Jurkat, Clone E6-1 (cell line): ENCODE data around the gene KLF16. TPM values are rescaled to one million over a fixed set of nuclear protein-coding genes. Genes with fewer than 3 reads are reported as not detected.
"Not testable (repeated sequence)": the region's sequence is repeated elsewhere in the genome, so short reads cannot be mapped to it uniquely, and the experiment has no call there.

Source experiments
- DNase-seq: peaks from one replicate; pipeline ENCODE4 v3.0.0-alpha.2; 2011; ENCODE audit warnings: low read depth, low spot score
- H3K4me3 ChIP-seq: 2 replicates; pipeline ENCODE4 v1.5.1; 2011; ENCODE audit warnings: mild to moderate bottlenecking, low read length, control low read depth, moderate library complexity
- polyA plus RNA-seq: library from polyadenylated mRNA; unstranded; fragments of >200 nt; gene quantifications from one replicate; pipeline ENCODE4 v1.2.1, GENCODE V29; 2012; ENCODE audit warnings: missing spikeins; ENCODE audit not compliant: insufficient read length, insufficient read depth

KLF16 gene
- polyA plus RNA-seq = 17.6 TPM

- DNase-seq = no peak
- peak within 1 kb of the TSS; percentile 72 for H3K4me3 ChIP-seq
Measured at GRCh38 chr19:1863328-1863637, at the start of gene KLF16. Gene KLF16 (minus strand): TSS chr19:1863579. CDS start chr19:1863497, 82 bp downstream.

- no peak overlapping the region for H3K4me3 ChIP-seq
- DNase-seq = no peak
Measured at GRCh38 chr19:1912760-1913505, 49.6 kb upstream of the KLF16 start.

DNA sequence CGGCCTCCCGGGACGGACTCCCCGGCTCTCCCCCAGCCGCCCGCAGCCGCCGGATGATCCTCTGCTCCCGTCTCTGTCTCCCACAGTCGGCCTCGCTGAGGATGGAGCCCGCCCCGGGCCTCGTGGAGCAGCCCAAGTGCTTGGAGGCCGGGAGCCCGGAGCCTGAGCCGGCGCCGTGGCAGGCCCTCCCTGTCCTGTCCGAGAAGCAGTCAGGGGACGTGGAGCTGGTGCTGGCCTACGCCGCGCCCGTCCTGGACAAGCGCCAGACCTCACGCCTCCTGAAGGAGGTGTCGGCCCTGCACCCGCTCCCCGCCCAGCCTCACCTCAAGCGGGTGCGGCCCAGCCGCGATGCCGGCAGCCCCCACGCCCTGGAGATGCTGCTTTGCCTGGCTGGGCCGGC is 48.6 kb upstream of the KLF16 start:
- DNase-seq = no peak
- no peak overlapping the region for H3K4me3 ChIP-seq

DNA sequence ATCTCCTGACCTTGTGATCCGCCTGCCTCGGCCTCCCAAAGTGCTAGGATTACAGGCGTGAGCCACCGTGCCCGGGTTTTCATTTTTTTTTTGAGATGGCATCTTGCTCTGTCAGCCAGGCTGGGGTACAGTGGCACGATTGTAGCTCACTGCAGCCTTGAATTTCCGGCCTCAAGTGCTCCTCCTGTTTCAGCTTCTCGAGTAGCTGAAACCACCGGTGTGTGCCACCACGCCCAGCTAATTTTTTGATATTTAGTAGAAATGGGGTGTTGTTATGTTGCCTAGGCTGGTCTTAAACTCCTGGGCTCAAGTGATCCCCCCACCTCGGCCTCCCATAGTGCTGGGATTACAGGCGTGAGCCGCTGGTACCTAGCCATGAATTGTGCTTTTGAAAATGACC is 47.7 kb upstream of the KLF16 start:
- no peak for DNase-seq
- no peak overlapping the region for H3K4me3 ChIP-seq

GRCh38 chr19:1910177-1910576 is 46.8 kb upstream of the KLF16 start:
- DNase-seq = no peak
- no peak overlapping the region for H3K4me3 ChIP-seq

DNA sequence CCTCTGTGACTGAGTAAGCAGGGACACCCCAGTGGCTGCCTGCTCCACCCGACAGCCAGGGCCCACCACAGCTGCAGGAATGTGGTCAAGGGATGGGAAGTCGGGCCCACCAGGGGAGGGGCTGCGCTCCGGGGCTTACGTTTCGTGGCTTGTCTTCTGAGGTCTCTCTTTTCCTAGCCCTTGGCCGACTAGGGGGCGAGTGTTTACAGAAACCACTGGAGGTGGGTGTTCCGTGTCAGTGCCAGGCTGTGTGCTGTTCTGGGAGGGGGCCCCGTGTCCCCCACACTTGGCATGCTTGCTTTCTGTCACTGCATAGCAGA is 46.3 kb upstream of the KLF16 start:
- no peak for DNase-seq
- no peak overlapping the region for H3K4me3 ChIP-seq

GRCh38 chr19:1908364-1908678 is 44.9 kb upstream of the KLF16 start:
- DNase-seq = no peak
- H3K4me3 ChIP-seq = no peak overlapping the region

GRCh38 chr19:1907563-1908363 is 44.4 kb upstream of the KLF16 start:
- no peak for DNase-seq
- no peak overlapping the region for H3K4me3 ChIP-seq

GRCh38 chr19:1906985-1907562 is 43.7 kb upstream of the KLF16 start:
- no peak for DNase-seq

GRCh38 chr19:1905863-1906375 is 42.5 kb upstream of the KLF16 start:
- peak overlapping the region; percentile 65 for H3K4me3 ChIP-seq
- DNase-seq = no peak

More at GRCh38 chr19:1906985-1907562, 43.7 kb upstream of the KLF16 start:
- no peak overlapping the region for H3K4me3 ChIP-seq

DNA sequence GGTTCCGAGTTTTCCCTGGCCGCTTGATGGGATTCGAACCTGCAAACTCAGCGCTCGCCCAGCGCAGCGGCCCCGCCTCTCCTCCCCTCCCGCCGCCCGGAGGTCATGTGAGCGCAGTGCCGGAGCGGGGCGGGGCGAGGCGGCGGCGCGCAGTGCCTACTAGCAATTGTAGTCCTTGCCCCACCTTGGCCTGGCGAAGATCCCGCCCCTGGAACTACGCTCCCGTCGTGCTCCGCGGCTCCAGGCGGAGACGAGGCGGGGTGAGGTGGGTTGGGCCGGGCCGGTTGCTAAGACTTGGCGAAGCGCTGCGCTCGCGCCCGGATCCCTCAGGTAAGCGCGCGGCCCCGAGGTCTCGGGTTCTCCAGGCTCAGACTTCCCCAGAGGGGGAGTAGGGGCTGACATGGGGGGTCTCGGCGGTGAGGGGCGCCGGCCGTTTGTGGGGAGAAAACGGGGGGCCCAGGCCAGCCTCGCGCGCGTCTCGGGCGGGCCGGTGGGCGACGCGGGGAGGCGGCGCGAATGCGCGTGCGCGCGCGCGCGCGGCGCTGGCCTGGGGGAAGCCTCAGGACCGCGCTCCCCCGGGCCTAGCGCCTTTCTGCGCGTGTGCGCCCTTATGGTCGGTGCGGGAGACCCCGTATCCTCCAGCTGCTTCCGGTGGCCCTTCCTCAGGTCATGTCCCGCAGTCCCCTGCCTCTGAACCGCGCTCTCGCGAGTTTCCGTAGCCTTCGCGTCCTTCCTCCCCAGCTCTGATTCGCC is 41.9 kb upstream of the KLF16 start, which contains the start of the genes ADAT3 and SCAMP4:
ADAT3 (plus strand) TSS at position 290 of the 753 bp plus-strand sequence. CDS start 6,649 bp downstream, outside the sequence.
SCAMP4 (plus strand) TSS at position 290 of the 753 bp plus-strand sequence. CDS start 9,621 bp downstream, outside the sequence.
- DNase-seq = peak; percentile 98

DNA sequence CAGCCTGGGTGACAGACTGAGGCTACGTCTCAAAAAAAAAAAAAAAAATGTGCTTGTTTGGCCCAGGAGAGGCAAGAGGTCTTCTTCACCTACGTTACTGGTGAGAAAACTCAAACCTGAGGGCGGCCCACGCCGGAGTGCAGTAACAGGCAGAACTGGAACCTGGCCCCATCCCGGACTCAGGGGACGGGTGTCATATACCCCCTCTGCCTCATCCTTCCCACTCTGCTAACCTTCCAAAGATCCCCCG is 41.4 kb upstream of the KLF16 start:
- peak overlapping the region; percentile 48 for H3K4me3 ChIP-seq
- no peak for DNase-seq

More for the DNA sequence above, 41.9 kb upstream of the KLF16 start, which contains the start of the genes ADAT3 and SCAMP4:
- peak within 1 kb of the TSS; percentile 65 for H3K4me3 ChIP-seq

- H3K4me3 ChIP-seq = no peak overlapping the region
Measured at GRCh38 chr19:1902923-1903322, 39.5 kb upstream of the KLF16 start.

DNA sequence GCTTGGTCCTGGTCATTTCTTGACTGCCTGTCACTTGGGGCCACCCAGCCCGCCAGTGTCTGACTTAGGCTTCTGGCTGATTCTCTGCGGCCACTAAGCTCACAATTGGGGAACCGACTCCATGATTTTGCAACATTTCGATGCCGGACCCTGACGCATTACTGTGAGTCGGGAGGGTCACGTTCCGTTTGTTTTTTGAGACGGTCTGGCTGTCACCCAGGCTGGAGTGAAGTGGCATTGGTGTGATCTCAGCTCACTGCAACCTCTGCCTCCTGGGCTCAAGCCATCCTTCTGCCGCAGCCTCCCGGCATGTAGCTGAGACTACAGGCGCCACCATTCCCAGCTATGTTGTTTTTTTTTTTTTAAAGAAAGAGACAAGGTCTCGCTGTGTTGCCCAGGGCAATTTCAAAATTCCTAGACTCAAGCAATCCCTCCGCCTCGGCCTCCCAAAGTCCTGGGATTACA is 38.6 kb upstream of the KLF16 start:
- no peak for DNase-seq
- no peak overlapping the region for H3K4me3 ChIP-seq

More at GRCh38 chr19:1902923-1903322, 39.5 kb upstream of the KLF16 start:
- DNase-seq = no peak

- DNase-seq = no peak
- H3K4me3 ChIP-seq = no peak overlapping the region
Measured at GRCh38 chr19:1896508-1896907, 33.1 kb upstream of the KLF16 start.

GRCh38 chr19:1893791-1894190 is 30.4 kb upstream of the KLF16 start:
- no peak for DNase-seq

DNA sequence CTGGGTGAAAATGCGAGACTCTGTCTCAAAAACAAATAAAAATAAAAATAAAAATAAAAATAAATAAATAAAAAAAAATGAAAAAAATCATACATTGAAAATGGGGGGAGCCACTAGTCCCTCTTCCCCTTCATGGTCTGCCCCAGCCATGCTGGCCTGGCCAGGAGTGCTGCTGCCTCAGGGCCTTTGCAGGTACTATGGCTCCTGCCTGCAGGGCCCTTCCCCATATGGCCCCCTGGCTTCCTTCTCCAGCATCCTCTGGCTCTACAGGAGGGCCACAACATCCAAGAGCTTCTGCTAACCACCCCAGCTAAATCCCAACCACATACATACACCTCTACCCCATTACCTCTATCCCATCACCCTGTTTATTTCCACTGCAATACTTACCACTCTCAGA is 26.5 kb upstream of the KLF16 start:
- no peak overlapping the region for H3K4me3 ChIP-seq

More at GRCh38 chr19:1893791-1894190, 30.4 kb upstream of the KLF16 start:
- H3K4me3 ChIP-seq = no peak overlapping the region

GRCh38 chr19:1888385-1888784 is 25.0 kb upstream of the KLF16 start:
- DNase-seq = no peak
- no peak overlapping the region for H3K4me3 ChIP-seq

More for the DNA sequence above, 26.5 kb upstream of the KLF16 start:
- no peak for DNase-seq

DNA sequence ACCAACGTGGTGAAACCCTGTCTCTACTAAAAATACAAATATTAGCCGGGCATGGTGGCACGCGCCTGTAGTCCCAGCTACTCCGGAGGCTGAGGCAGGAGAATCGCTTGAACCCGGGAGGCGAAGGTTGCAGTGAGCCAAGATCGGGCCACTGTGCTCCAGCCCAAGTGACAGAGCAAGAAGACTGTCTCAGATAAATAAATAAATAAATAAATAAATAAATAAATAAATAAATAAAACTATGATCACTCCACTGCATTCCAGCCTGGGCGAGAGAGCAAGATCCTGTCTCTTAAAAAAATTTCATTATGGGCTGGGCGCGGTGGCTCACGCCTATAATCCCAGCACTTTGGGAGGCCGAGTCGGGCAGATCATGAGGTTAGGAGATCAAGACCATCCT is 23.0 kb upstream of the KLF16 start:
- DNase-seq, H3K4me3 ChIP-seq: not testable (repeated sequence)
